NCI-H2029 (cell line): ENCODE data around the gene ZNF766.
"Not testable (repeated sequence)": the region's sequence is repeated elsewhere in the genome, so short reads cannot be mapped to it uniquely, and the experiment has no call there.

Experiments
- DNase-seq: peaks from one replicate; lab custom pipeline; 2025; lab: John Stamatoyannopoulos, UW

Gene ZNF766

GRCh38 chr19:52269338-52270261 is at the start of gene ZNF766:
Gene ZNF766, plus strand, starts transcription at chr19:52269587. Its CDS starts 27 bp downstream, at chr19:52269614.
- DNase-seq: peak; percentile 93

GRCh38 chr19:52219611-52220010 is 49.8 kb upstream of the ZNF766 start:
- no peak for DNase-seq

GRCh38 chr19:52221031-52221430 is 48.4 kb upstream of the ZNF766 start:
- DNase-seq: no peak

GRCh38 chr19:52221831-52222375 is 47.5 kb upstream of the ZNF766 start:
- DNase-seq: no peak

GRCh38 chr19:52224211-52224610 is 45.2 kb upstream of the ZNF766 start:
- DNase-seq: no peak

- no peak for DNase-seq
Observed at GRCh38 chr19:52226652-52227051, 42.7 kb upstream of the ZNF766 start.

- no peak for DNase-seq
Observed at GRCh38 chr19:52227196-52227940, 42.0 kb upstream of the ZNF766 start.

GRCh38 chr19:52227980-52228379 is 41.4 kb upstream of the ZNF766 start:
- no peak for DNase-seq

GRCh38 chr19:52229524-52229923 is 39.9 kb upstream of the ZNF766 start:
- DNase-seq: no peak

- DNase-seq: no peak
Observed at GRCh38 chr19:52230685-52231084, 38.7 kb upstream of the ZNF766 start.

- DNase-seq: no peak
Observed at GRCh38 chr19:52231154-52231910, 38.1 kb upstream of the ZNF766 start.

- DNase-seq: no peak
Observed at GRCh38 chr19:52234406-52234805, 35.0 kb upstream of the ZNF766 start.

- DNase-seq: no peak
Observed at GRCh38 chr19:52237197-52237596, 32.2 kb upstream of the ZNF766 start.

- DNase-seq: peak; percentile 63
Observed at GRCh38 chr19:52237771-52238400, 31.5 kb upstream of the ZNF766 start.

- DNase-seq: no peak
Observed at GRCh38 chr19:52244021-52244420, 25.4 kb upstream of the ZNF766 start.

- DNase-seq: peak; percentile 28
Observed at GRCh38 chr19:52248241-52248640, 21.1 kb upstream of the ZNF766 start.

- no peak for DNase-seq
Observed at GRCh38 chr19:52258426-52258825, 11.0 kb upstream of the ZNF766 start.

- DNase-seq: not testable (repeated sequence)
Observed at GRCh38 chr19:52265556-52265955, 3.8 kb upstream of the ZNF766 start.

GRCh38 chr19:52270266-52270885 is 989 bp downstream of the ZNF766 start:
- DNase-seq: peak; percentile 42

- DNase-seq: no peak
Observed at GRCh38 chr19:52273301-52273700, 3.9 kb downstream of the ZNF766 start.

GRCh38 chr19:52274191-52274590 is 4.8 kb downstream of the ZNF766 start:
- no peak for DNase-seq
